Body of pancreas (tissue), 4 donors: Measurements from ENCODE around the gene HBA2. TPM values are rescaled to one million over a fixed set of nuclear protein-coding genes. Genes with fewer than 3 reads are reported as not detected.
"Not testable (repeated sequence)": the region's sequence is repeated elsewhere in the genome, so short reads cannot be mapped to it uniquely, and the experiment has no call there.

Experiments used
- ATAC-seq: fragments of 150-250 bp; one replicate; pipeline ENCODE4 v1.9.1; 2016
- DNase-seq, 4 donors: peaks; one replicate each; pipeline ENCODE4 v3.0.0-alpha.2; 2019
- H3K27ac ChIP-seq, 4 donors: fragments of 200-600 bp; sonication (generic); 1 replicate in 3 of 4; 2 replicates in 1 of 4; pipeline versions ENCODE4 v1.5.1 to v1.6.1; 2016 to 2019; ENCODE audit warnings: mild to moderate bottlenecking in 1 of 4, mixed read lengths in 1 of 4, moderate library complexity in 1 of 4
- H3K27me3 ChIP-seq, 2 donors: fragments of 200-600 bp; sonication (generic); one replicate each; pipeline ENCODE4 v1.6.0; 2016; ENCODE audit warnings: mild to moderate bottlenecking in 1 of 2
- H3K36me3 ChIP-seq, 2 donors: fragments of 200-600 bp; sonication (generic); replicated peaks in 1 of 2; 2 replicates each; pipeline ENCODE4 v1.5.1; 2016; ENCODE audit warnings: low read depth in 2 of 2; ENCODE audit not compliant: insufficient read depth in 1 of 2
- H3K4me1 ChIP-seq: fragments of 200-600 bp; sonication (generic); one replicate; pipeline ENCODE4 v1.6.0; 2016
- H3K4me3 ChIP-seq, 2 donors: fragments of 200-600 bp; sonication (generic); 1 replicate in 1 of 2; 2 replicates in 1 of 2; pipeline ENCODE4 v1.5.1; 2016 to 2019
- H3K9me3 ChIP-seq, 3 donors: fragments of 200-600 bp; sonication (generic); 1 replicate in 2 of 3; 2 replicates in 1 of 3; pipeline ENCODE4 v1.5.1; 2016
- CTCF ChIP-seq, 7 experiments: fragments of 450-650 bp in 4 of 7; fragments of 200-600 bp in 3 of 7; sonication (generic) in 3 of 7; IDR thresholded peaks; one replicate each; pipeline ENCODE4 v1.5.1; 2016 to 2019; ENCODE audit warnings: antibody characterized with exemption in 7 of 7
- POLR2A ChIP-seq, 3 donors: fragments of 450-650 bp; IDR thresholded peaks; one replicate each; pipeline ENCODE4 v1.6.1; 2016; ENCODE audit warnings: antibody characterized with exemption in 3 of 3, mild to moderate bottlenecking in 2 of 3
- WGBS, 2 donors: methylation state at CpG; one replicate each; pipeline ENCODE4 v1.1.5; 2017; 5-methylcytosine and 5-hydroxymethylcytosine counted together
- intact Hi-C: fragments of 100-400 bp; cut with DNase I; formaldehyde crosslinking; loops from one replicate; pipeline ENCODE4 v1.15.1; 2023
- total RNA-seq, 2 donors: library from RNA; depleted of rRNA; stranded (reverse); fragments of >200 nt; gene quantifications; one replicate each; pipeline ENCODE4 v1.1.0, GENCODE V29; 2016

Gene HBA2
- total RNA-seq, 2 donors from 2014 or later, result 6.0 to 23.4 TPM

DNA sequence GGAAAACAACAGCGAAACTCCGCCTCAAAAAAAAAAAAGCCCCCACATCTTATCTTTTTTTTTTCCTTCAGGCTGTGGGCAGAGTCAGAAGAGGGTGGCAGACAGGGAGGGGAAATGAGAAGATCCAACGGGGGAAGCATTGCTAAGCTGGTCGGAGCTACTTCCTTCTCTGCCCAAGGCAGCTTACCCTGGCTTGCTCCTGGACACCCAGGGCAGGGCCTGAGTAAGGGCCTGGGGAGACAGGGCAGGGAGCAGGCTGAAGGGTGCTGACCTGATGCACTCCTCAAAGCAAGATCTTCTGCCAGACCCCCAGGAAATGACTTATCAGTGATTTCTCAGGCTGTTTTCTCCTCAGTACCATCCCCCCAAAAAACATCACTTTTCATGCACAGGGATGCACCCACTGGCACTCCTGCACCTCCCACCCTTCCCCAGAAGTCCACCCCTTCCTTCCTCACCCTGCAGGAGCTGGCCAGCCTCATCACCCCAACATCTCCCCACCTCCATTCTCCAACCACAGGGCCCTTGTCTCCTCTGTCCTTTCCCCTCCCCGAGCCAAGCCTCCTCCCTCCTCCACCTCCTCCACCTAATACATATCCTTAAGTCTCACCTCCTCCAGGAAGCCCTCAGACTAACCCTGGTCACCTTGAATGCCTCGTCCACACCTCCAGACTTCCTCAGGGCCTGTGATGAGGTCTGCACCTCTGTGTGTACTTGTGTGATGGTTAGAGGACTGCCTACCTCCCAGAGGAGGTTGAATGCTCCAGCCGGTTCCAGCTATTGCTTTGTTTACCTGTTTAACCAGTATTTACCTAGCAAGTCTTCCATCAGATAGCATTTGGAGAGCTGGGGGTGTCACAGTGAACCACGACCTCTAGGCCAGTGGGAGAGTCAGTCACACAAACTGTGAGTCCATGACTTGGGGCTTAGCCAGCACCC, 2.6 kb downstream of the HBA2 start:
- no peak for DNase-seq
- Histone ChIP-seq H3K4me1 (peaks cover 2% of the 10 kb centered on the region), H3K36me3 (no peaks in the 10 kb centered on the region), H3K4me3 (no peak overlapping the region), H3K9me3 (no peaks in the 10 kb centered on the region), H3K27ac (no peak overlapping the region), H3K27me3 (peaks cover 4 to 21% of the 10 kb centered on the region in 2 donors)
- intact Hi-C loops, result no loop called here
- 17 to 19% methylated on average over 7 to 8 of the region's 8 CpGs for WGBS, 2 donors
- ATAC-seq, result no peak
- TF ChIP-seq POLR2A (IDR thresholded peaks at IDR 0.05) (no peak), CTCF (IDR thresholded peaks at IDR 0.05) (no peak)

DNA sequence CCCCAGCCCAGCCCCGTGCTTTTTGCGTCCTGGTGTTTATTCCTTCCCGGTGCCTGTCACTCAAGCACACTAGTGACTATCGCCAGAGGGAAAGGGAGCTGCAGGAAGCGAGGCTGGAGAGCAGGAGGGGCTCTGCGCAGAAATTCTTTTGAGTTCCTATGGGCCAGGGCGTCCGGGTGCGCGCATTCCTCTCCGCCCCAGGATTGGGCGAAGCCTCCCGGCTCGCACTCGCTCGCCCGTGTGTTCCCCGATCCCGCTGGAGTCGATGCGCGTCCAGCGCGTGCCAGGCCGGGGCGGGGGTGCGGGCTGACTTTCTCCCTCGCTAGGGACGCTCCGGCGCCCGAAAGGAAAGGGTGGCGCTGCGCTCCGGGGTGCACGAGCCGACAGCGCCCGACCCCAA, 3.3 kb downstream of the HBA2 start:
- intact Hi-C loops, ATAC-seq, H3K9me3 ChIP-seq, H3K4me3 ChIP-seq, H3K27ac ChIP-seq, H3K36me3 ChIP-seq, H3K4me1 ChIP-seq, DNase-seq: not testable (repeated sequence)
- WGBS, 2 donors, result 1% methylated on average over 21 of the region's 39 CpGs; no CpG with 5 or more reads in 1 of the 2 donors
- peaks cover 4 to 21% of the 10 kb centered on the region in 2 donors for H3K27me3 ChIP-seq

DNA sequence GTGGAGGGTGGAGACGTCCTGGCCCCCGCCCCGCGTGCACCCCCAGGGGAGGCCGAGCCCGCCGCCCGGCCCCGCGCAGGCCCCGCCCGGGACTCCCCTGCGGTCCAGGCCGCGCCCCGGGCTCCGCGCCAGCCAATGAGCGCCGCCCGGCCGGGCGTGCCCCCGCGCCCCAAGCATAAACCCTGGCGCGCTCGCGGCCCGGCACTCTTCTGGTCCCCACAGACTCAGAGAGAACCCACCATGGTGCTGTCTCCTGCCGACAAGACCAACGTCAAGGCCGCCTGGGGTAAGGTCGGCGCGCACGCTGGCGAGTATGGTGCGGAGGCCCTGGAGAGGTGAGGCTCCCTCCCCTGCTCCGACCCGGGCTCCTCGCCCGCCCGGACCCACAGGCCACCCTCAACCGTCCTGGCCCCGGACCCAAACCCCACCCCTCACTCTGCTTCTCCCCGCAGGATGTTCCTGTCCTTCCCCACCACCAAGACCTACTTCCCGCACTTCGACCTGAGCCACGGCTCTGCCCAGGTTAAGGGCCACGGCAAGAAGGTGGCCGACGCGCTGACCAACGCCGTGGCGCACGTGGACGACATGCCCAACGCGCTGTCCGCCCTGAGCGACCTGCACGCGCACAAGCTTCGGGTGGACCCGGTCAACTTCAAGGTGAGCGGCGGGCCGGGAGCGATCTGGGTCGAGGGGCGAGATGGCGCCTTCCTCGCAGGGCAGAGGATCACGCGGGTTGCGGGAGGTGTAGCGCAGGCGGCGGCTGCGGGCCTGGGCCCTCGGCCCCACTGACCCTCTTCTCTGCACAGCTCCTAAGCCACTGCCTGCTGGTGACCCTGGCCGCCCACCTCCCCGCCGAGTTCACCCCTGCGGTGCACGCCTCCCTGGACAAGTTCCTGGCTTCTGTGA, 4.1 kb downstream of the HBA2 start, which contains the start of gene HBA1:
TSS of gene HBA1 (plus strand) at position 204 of the 906 bp plus-strand sequence. CDS start at position 241, 37 bp downstream.
- 2% methylated on average over 24 of the region's 88 CpGs; no CpG with 5 or more reads in 1 of the 2 donors for WGBS, 2 donors
- not testable (repeated sequence) for H3K27ac ChIP-seq
- H3K27me3 ChIP-seq, result peaks cover 4 to 21% of the 10 kb centered on the region in 2 donors

DNA sequence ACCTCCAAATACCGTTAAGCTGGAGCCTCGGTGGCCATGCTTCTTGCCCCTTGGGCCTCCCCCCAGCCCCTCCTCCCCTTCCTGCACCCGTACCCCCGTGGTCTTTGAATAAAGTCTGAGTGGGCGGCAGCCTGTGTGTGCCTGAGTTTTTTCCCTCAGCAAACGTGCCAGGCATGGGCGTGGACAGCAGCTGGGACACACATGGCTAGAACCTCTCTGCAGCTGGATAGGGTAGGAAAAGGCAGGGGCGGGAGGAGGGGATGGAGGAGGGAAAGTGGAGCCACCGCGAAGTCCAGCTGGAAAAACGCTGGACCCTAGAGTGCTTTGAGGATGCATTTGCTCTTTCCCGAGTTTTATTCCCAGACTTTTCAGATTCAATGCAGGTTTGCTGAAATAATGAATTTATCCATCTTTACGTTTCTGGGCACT, 4.7 kb downstream of the HBA2 start:
- Histone ChIP-seq H3K27me3 (peaks cover 4 to 21% of the 10 kb centered on the region in 2 donors), H3K4me3 (no peak overlapping the region), H3K27ac (no peak overlapping the region), H3K36me3 (no peaks in the 10 kb centered on the region), H3K4me1 (peaks cover 18% of the 10 kb centered on the region), H3K9me3 (no peaks in the 10 kb centered on the region)
- DNase-seq (no peak), ATAC-seq (no peak)
- 2 to 6% methylated on average over 7 to 13 of the region's 13 CpGs for WGBS, 2 donors
- TF ChIP-seq POLR2A (IDR thresholded peaks at IDR 0.05), result no peak
- no peak for TF ChIP-seq CTCF (IDR thresholded peaks at IDR 0.05)
- intact Hi-C loops, result no loop called here

More for the DNA sequence above, 4.1 kb downstream of the HBA2 start, which contains the start of gene HBA1:
- intact Hi-C loops, H3K9me3 ChIP-seq, DNase-seq, H3K36me3 ChIP-seq, H3K4me3 ChIP-seq: not testable (repeated sequence)
- H3K4me1 ChIP-seq, result peaks cover 17% of the 10 kb centered on the region
- ATAC-seq, result peak; percentile 12

DNA sequence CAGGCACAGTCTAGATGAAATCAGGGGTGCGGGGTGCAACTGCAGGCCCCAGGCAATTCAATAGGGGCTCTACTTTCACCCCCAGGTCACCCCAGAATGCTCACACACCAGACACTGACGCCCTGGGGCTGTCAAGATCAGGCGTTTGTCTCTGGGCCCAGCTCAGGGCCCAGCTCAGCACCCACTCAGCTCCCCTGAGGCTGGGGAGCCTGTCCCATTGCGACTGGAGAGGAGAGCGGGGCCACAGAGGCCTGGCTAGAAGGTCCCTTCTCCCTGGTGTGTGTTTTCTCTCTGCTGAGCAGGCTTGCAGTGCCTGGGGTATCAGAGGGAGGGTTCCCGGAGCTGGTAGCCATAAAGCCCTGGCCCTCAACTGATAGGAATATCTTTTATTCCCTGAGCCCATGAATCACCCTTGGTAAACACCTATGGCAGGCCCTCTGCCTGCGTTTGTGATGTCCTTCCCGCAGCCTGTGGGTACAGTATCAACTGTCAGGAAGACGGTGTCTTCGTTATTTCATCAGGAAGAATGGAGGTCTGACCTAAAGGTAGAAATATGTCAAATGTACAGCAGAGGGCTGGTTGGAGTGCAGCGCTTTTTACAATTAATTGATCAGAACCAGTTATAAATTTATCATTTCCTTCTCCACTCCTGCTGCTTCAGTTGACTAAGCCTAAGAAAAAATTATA, 5.4 kb downstream of the HBA2 start:
- ATAC-seq (no peak), DNase-seq (no peak)
- intact Hi-C loops, result no loop called here
- 40 to 55% methylated on average over 10 to 11 of the region's 11 CpGs for WGBS, 2 donors
- Histone ChIP-seq H3K27me3 (peaks cover 4 to 21% of the 10 kb centered on the region in 2 donors), H3K4me3 (no peak overlapping the region), H3K4me1 (peaks cover 18% of the 10 kb centered on the region), H3K27ac (no peak overlapping the region), H3K9me3 (no peaks in the 10 kb centered on the region), H3K36me3 (no peaks in the 10 kb centered on the region)
- TF ChIP-seq POLR2A (IDR thresholded peaks at IDR 0.05) (no peak), CTCF (IDR thresholded peaks at IDR 0.05) (no peak)
